Measurements from ENCODE around the gene USP43.

- no peak for TF ChIP-seq CTCF (IDR thresholded peaks at IDR 0.05; ENCODE audit: low read depth, low read length)
- TF ChIP-seq EZH2phosphoT487 (IDR thresholded peaks at IDR 0.05; ENCODE audit: low read depth), result no peak
Measured at GRCh38 chr17:9703781-9704082, 58.4 kb downstream of the USP43 start.

All from OCI-LY3 (cell line).